Jurkat, Clone E6-1 (cell line): ENCODE measurements around the gene FCMR.
"Not testable (repeated sequence)": the region's sequence is repeated elsewhere in the genome, so short reads cannot be mapped to it uniquely, and the experiment has no call there.

Experiments used
- DNase-seq: peaks from one replicate; pipeline ENCODE4 v3.0.0-alpha.2; 2011; ENCODE audit warnings: low read depth, low spot score
- H3K4me3 ChIP-seq: 2 replicates; pipeline ENCODE4 v1.5.1; 2011; ENCODE audit warnings: mild to moderate bottlenecking, low read length, control low read depth, moderate library complexity

The FCMR gene

DNA sequence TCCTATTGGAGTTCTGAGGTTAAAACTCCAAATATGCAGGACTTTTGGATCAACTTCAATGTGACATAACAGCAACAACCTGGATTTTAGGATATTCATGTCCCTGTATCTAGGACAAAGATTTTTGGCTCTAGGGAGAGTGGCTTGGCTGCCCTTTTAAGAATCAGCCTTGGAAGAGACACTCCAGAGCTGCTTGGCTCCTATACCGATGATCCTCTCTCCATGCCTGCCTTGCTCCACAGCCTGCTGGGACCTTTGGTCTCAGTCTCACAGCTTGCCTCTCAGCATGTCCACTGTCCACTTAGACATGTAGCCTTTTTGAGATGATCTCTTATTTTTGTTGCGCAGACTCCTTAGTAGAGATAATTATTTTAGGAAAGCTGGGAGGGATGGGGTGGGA, 4.5 kb upstream of the FCMR start:
- H3K4me3 ChIP-seq = no peak overlapping the region
- DNase-seq = no peak

DNA sequence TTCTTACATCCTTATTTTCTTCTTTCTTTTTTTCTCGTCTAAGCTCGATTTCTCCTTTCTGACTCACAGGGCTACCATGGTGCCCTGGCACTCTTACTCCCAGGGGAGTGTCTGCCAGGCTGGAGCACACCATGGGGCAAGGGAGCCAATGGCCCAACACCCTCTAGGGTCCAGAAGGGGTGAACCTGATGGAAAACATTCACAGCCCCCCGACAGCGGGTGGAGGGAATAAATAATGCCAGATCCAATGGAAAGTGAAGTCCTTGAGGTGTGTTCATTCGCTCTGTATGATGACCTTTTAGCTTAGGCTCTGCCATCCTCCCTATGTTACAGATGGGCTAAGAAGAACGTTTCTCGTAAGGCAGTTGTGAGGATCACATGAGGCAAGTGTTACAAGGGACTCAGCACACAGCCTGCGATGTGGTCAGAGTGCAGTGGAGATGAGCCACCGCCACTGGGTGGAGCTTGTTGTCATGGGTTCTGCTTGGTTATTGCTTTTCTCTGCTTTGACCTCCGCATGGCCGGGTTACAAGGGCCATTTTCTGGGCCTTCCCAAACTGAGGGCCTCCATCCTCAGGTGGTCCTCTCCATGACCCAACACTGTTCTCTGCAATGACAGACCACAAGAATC, 3.5 kb upstream of the FCMR start:
- H3K4me3 ChIP-seq = no peak overlapping the region

DNA sequence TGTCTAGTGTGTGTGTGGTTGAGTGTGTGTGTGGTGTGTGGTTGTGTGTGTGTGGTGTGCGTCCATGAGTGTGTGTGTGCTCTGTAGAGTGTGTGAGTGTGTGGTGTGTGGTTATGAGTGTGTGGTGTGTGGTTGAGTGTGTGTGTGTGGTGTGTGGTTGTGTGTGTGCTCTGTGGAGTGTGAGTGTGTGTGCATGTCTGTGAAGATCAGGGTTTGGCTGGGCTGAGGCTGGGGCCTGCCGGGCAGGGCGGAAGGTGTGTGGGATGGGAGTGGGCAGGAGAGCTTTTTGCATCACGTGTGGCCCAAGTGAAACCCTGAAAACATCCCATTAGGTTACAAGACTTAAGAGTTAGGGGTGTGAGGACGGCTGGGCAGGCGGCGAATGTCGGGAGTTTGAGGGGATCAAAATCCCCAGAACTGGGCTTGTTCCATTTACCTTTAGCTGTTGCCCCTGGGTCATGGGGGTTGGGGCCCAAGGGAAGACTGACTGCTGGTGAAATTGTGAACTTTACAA, 2.9 kb upstream of the FCMR start:
- no peak for DNase-seq
- H3K4me3 ChIP-seq = no peak overlapping the region

More for the DNA sequence above, 3.5 kb upstream of the FCMR start:
- DNase-seq = peak; percentile 76

- H3K4me3 ChIP-seq, DNase-seq: not testable (repeated sequence)
Measured at GRCh38 chr1:206923961-206924557, 2.3 kb upstream of the FCMR start.

GRCh38 chr1:206923009-206923960, 1.5 kb upstream of the FCMR start:
- peak overlapping the region; percentile 48 for H3K4me3 ChIP-seq
- peak; percentile 90 for DNase-seq

GRCh38 chr1:206922524-206922923, 783 bp upstream of the FCMR start:
- H3K4me3 ChIP-seq = peak overlapping the region; percentile 48
- DNase-seq = no peak

- H3K4me3 ChIP-seq = no peak overlapping the region
- DNase-seq = peak; percentile 58
Measured at GRCh38 chr1:206918076-206918475, 3.7 kb downstream of the FCMR start.

DNA sequence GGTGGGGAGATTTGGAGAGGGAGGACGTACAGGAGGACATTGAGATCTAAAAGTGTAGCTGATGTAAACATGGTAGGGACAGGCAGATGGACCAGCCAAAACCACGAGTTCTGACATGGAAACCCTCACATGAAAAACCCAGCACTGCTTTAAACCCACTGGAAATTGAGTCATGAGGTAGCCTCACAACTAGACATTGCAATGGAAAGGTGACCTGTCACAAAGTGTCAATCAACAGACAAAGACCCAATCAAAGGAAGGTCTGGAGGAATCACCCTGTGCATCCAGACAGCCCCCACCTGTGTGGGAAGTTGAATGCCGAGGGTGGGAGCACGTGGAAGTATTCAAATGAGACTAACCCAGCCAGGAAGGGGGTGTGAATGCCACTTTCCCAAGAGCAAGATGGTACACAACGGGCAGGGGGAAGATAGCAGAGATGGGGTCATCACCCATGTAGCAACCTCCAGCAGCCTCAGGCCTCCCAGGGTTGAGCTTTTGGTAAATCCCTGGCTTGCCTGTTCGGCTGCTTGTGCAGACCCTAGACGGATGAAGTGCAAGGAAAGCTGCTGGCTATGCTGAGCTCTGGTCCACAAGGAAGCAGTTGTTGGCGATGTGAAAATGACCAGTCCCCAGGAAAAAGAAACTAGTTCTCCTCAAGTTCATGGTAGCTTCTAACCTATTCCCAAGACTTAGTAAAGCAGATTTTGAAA, 5.6 kb downstream of the FCMR start:
- DNase-seq = no peak
- no peak overlapping the region for H3K4me3 ChIP-seq

- no peak overlapping the region for H3K4me3 ChIP-seq
- DNase-seq = no peak
Measured at GRCh38 chr1:206915030-206915735, 6.6 kb downstream of the FCMR start.

DNA sequence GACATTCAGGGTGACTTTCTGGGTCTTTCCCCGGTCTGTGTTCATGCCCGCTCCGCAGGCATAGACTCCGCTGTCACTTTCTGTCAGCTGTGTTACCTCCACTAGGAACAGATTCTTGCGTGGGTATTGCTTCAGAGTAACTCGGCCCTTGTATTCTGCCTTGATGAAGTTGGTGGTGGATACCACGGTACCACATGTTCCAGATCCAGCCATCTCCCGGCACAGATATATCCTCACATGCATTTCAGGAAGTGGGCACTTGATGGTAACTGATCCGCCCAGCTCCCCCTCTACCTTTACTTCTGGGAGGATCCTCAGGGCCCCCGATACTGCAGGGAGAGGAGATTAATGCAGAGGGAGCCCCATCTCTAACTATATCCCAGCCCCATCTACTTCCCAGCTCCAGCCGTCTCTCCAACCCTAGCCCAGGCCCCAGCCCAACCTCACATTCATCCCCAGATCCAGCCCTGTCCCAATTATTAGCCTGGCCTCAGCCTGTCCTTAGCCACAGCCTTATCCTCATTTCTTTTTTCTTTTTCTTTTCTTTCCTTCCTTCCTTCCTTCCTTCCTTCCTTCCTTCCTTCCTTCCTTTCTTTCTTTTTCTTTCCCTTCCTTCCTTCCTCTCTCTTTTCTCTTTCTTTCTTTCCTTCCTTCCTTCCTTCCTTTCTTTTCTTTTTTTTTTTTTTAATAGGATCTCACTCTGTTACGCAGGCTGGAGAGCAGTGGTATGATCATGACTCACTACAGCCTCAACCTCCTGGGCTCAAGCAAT, 7.8 kb downstream of the FCMR start:
- H3K4me3 ChIP-seq = no peak overlapping the region

DNA sequence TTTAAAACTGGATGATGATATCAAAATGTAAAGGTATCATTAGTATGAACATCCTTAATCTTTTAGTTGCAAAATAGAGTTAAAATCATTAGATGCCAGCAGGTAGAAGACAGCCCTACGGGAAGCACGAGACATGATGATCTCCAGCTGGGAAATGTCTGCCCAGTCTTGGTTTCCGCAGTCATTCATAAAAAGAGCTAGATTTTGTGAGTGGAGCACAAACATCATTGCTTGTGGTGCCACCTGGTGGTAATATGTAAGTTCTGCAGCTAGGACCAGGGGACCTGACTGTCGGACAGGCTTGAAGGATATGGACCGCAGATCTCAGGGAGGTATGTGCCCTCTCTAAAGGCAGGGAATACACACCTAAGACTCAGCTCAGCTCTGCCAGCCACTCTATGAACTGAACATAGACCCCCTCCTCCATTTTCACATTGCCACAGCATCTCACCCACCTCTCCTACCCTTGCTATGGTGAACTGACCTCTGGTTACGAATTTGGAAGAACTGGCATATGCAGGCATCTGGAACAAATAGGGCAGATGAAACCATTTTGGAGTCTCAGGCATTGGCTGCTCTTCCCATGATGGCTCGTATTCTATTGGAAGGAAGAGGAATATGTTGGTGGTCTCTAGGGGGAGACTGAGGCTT, 9.2 kb downstream of the FCMR start:
- DNase-seq = peak; percentile 66

More for the DNA sequence above, 7.8 kb downstream of the FCMR start:
- DNase-seq = no peak

DNA sequence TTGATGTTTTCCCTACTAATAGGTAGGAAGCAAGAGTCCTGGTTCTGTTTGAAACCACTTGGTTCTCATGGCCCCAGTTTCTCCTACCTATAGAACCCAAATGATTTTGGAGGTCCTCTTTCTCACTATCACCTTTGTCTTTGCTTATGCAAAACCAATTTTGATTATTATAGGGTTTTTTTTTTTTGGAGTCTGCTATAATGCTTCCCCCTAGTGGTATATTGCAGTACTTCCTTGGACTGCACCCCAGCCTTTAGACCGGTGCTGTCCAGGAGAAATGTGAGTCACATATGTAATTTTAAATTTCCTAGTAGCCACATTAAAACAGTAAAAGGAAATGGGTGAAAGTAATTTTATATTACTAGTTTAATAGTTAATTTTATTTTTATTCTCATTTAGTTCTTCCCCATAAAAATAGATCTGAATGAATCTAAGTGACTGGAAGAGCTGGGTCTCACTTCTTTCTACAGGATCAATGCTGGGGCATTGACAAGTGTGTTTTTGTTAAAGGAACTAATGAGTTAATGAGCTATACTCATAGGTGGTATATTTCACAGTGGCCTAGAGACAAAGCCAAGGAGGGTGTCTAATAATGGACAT, 10.6 kb downstream of the FCMR start:
- no peak for DNase-seq

More for the DNA sequence above, 9.2 kb downstream of the FCMR start:
- no peak overlapping the region for H3K4me3 ChIP-seq

GRCh38 chr1:206909883-206910318, 11.8 kb downstream of the FCMR start:
- no peak overlapping the region for H3K4me3 ChIP-seq
- DNase-seq = no peak

More for the DNA sequence above, 10.6 kb downstream of the FCMR start:
- no peak overlapping the region for H3K4me3 ChIP-seq

DNA sequence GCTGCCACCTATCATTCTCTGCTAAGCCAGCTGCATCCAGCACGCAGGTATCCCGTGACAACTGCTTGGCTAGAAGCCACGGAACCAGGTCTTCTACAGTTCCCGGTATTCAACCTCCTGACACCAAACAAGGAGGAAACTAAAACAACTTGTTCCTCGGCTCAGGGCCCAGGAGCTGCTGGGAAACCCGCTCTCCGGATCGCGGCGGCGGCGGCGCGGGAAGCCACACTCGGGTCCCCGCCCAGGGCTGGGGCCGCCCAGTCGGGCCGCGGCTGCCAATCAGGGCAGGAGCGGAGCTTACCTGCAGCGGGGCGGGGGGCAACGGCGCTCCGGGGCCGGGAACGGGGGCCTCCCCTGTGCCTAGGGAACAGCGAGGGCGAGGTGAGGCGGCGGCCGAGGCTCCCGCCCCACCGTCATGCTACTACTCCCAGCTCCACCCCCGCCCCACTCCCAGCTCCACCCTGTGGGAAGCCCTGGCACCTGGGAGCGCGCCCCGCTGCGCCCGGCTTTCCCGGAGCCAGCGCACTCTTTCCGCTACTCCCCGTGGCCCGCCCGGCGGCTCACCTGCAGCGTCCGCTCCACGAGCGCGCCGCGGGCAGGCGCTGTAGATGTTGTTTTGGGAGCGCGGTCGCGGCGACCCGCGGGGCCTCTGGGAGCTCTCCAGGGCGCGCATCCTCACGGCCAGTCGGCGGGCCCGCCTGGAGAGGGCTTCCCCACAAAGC, 12.4 kb downstream of the FCMR start:
- H3K4me3 ChIP-seq = no peak overlapping the region
- DNase-seq = no peak

GRCh38 chr1:206908038-206908437, 13.7 kb downstream of the FCMR start:
- H3K4me3 ChIP-seq = no peak overlapping the region
- no peak for DNase-seq

- DNase-seq = no peak
- H3K4me3 ChIP-seq = no peak overlapping the region
Measured at GRCh38 chr1:206907304-206907991, 14.3 kb downstream of the FCMR start.
